HG02763 (cell line): ENCODE measurements around the gene EIPR1.

Experiments used
- ATAC-seq: cut with Tn5 transposase; IDR thresholded peaks from one replicate; pipeline ENCODE4 v1.9.1; 2021; ENCODE audit warnings: mild to moderate bottlenecking, moderate library complexity; ENCODE audit not compliant: unreplicated experiment

Gene EIPR1

GRCh38 chr2:3325458-3326181 lies 52.0 kb downstream of the EIPR1 start:
- no peak for ATAC-seq

GRCh38 chr2:3324404-3325281 lies 53.0 kb downstream of the EIPR1 start:
- no peak for ATAC-seq

- no peak for ATAC-seq
Measured at GRCh38 chr2:3324036-3324386, 53.6 kb downstream of the EIPR1 start.

- no peak for ATAC-seq
Measured at GRCh38 chr2:3323360-3324035, 54.1 kb downstream of the EIPR1 start.

GRCh38 chr2:3322311-3322970 lies 55.2 kb downstream of the EIPR1 start:
- no peak for ATAC-seq

- ATAC-seq: no peak
Measured at GRCh38 chr2:3321825-3322224, 55.8 kb downstream of the EIPR1 start.

GRCh38 chr2:3320910-3321605 lies 56.6 kb downstream of the EIPR1 start:
- ATAC-seq: no peak

GRCh38 chr2:3319745-3320566 lies 57.7 kb downstream of the EIPR1 start:
- ATAC-seq: no peak

GRCh38 chr2:3319134-3319533 lies 58.5 kb downstream of the EIPR1 start:
- ATAC-seq: no peak

GRCh38 chr2:3317871-3318590 lies 59.6 kb downstream of the EIPR1 start:
- ATAC-seq: no peak

- no peak for ATAC-seq
Measured at GRCh38 chr2:3317277-3317685, 60.3 kb downstream of the EIPR1 start.

GRCh38 chr2:3316456-3317276 lies 61.0 kb downstream of the EIPR1 start:
- no peak for ATAC-seq

GRCh38 chr2:3314626-3315025 lies 63.0 kb downstream of the EIPR1 start:
- no peak for ATAC-seq

GRCh38 chr2:3313781-3314375 lies 63.7 kb downstream of the EIPR1 start:
- ATAC-seq: no peak

- ATAC-seq: no peak
Measured at GRCh38 chr2:3312576-3313345, 64.9 kb downstream of the EIPR1 start.

GRCh38 chr2:3311601-3312000 lies 66.0 kb downstream of the EIPR1 start:
- no peak for ATAC-seq
